GM18505 (cell line): ENCODE results near the gene AP2A2.

Experiments
- ATAC-seq: cut with Tn5 transposase; IDR thresholded peaks from one replicate; pipeline ENCODE4 v1.9.1; 2021; ENCODE audit not compliant: unreplicated experiment
- POLR2A ChIP-seq: IDR thresholded peaks from 4 replicates; pipeline ENCODE4 v1.6.1; 2011; ENCODE audit warnings: borderline replicate concordance; ENCODE audit not compliant: insufficient read depth, insufficient read length; ENCODE audit errors: extremely low read depth

The AP2A2 gene

GRCh38 chr11:890794-891540, 34.7 kb upstream of the AP2A2 start:
- no peak for TF ChIP-seq POLR2A
- ATAC-seq = no peak

- TF ChIP-seq POLR2A = no peak
- ATAC-seq = no peak
These were observed 32.5 kb upstream of the AP2A2 start for GRCh38 chr11:893008-893654.

- TF ChIP-seq POLR2A = no peak
- no peak for ATAC-seq
These were observed 31.0 kb upstream of the AP2A2 start for GRCh38 chr11:894575-895201.

- TF ChIP-seq POLR2A = no peak
- ATAC-seq = no peak
These were observed 30.1 kb upstream of the AP2A2 start for GRCh38 chr11:895331-896110.

GRCh38 chr11:897253-898142, 28.2 kb upstream of the AP2A2 start:
- no peak for ATAC-seq
- no peak for TF ChIP-seq POLR2A

- ATAC-seq = no peak
- no peak for TF ChIP-seq POLR2A
These were observed 27.5 kb upstream of the AP2A2 start for GRCh38 chr11:898143-898511.

- no peak for TF ChIP-seq POLR2A
- no peak for ATAC-seq
These were observed 27.0 kb upstream of the AP2A2 start for GRCh38 chr11:898540-899190.

GRCh38 chr11:899724-900123, 25.9 kb upstream of the AP2A2 start:
- no peak for TF ChIP-seq POLR2A
- no peak for ATAC-seq

GRCh38 chr11:900545-900944, 25.1 kb upstream of the AP2A2 start:
- no peak for TF ChIP-seq POLR2A
- no peak for ATAC-seq

GRCh38 chr11:901452-902061, 24.1 kb upstream of the AP2A2 start:
- TF ChIP-seq POLR2A = no peak
- ATAC-seq = no peak

GRCh38 chr11:904380-904779, 21.3 kb upstream of the AP2A2 start:
- ATAC-seq = no peak
- TF ChIP-seq POLR2A = no peak

- no peak for TF ChIP-seq POLR2A
- no peak for ATAC-seq
These were observed 19.7 kb upstream of the AP2A2 start for GRCh38 chr11:905952-906351.
